Medulla oblongata (tissue), 1 donor: ENCODE measurements around the gene CNKSR3.

ENCODE experiments used
- DNase-seq: peaks from one replicate; pipeline ENCODE4 v3.0.0-alpha.2; 2015; ENCODE audit errors: extremely low spot score

CNKSR3 gene

DNA sequence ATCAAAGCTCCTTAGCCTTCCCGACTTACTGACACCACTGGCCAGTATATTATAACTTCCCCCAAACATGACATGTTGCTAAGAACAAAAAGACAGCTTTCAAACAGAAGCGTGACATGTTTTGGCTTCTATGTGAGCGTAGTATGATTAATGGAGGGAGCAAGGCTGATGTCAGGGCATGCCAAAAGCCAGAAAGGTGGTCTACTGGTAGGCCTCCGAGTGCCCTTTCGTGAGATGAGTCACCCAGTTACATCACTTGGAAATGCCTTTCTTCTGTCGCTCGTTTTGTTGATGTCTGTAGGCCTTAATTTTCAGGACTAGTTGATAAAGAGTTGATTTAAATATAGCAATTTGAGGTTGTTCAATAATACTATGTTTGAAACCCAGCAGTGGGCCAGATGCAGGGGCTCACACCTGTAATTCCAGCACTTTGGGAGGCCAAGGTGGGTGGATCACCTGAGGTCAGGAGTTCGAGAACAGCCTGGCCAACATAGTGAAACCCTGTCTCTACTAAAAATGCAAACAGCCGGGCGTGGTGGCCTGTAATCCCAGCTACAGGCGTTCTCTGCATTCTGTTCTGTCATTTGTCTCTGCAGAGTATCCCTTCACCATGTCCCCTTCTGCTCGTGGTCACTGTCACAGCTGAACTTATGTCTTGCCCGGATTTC, 53.3 kb downstream of the CNKSR3 start:
- no peak for DNase-seq

DNA sequence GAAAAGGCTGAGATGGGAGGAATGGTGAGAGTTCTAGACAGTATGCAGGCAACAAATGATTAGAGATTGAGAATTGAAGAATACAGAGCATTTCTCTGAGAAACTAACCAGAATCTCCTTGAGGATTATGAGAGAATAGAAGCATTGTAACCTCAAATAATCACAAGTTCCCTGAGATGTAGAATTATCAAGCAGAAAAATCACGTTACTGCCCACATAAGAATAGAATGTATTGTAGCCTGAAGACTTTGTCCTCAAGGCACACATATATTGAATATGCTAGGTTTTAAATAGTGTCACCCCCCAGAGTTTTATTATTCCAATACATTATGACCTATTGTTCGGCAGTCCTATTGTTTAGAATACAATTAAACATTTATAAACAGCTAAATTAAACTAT, 57.2 kb downstream of the CNKSR3 start:
- DNase-seq: no peak

DNA sequence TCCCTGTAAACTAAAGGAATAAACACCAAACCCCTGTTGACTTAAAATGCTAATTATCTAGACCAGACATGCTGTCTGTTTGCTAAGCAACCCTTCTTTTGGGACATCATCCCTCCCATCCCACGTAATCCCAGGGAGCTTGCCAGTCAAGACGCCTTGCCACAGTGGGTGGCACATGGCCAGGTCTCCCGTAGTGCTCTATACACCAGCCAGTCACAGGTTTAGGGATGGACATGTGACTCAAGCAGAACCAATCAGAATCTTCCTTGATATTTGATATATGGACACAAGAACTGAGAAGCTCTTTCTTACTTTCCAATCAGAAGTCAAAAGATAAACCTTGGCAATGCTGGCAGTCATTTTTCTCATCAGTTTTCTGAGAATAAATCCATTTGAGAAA, 60.0 kb downstream of the CNKSR3 start:
- DNase-seq: no peak

DNA sequence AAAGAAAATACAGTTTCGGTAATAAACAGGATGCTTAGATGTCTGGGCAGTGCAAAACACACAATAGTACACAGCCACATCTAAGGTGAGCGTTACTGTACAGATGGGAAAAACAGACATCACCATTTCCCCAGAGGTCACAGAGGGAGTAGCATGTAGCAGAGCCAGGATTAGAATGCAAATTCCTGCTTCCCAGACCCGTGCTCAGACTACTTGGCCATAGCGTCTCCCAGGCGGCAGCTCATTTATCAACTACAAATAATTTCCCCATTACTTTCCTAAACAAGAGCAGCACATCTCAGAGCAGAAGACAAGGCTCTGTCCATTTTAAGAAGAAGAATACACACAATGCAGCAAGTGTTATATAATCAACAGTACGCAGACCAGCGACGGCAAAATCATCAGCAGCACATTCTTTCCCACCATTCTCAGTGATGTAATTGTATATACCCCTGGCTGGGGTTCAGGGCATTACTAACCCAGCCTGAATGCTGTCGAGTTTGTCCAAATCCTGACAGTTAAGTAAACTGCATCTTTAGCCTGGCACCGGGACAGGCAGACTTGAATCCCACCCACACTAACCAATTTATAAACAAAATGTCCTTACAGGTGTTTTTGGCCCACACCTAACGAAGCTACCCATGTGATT, 61.9 kb downstream of the CNKSR3 start:
- DNase-seq: peak; percentile 54

DNA sequence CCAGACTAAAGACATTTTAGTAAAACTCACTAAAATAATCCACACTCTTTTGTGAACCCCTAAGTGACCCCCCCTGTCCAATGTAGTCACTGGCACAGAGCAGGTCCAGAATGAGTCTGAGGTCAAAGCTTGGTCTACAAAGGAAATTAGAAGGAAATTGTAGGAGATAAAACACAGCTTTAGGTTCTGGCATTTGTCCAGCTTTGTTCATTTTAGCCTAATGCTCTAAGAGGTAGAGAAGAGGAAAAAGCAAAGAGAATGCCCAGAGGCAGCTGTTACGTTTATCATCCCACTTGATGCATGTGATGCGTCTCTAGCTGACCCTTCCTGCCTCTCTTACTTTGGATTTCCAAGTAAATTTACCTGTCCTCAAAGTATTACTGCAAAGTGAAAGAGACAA, 62.5 kb downstream of the CNKSR3 start:
- DNase-seq: no peak

DNA sequence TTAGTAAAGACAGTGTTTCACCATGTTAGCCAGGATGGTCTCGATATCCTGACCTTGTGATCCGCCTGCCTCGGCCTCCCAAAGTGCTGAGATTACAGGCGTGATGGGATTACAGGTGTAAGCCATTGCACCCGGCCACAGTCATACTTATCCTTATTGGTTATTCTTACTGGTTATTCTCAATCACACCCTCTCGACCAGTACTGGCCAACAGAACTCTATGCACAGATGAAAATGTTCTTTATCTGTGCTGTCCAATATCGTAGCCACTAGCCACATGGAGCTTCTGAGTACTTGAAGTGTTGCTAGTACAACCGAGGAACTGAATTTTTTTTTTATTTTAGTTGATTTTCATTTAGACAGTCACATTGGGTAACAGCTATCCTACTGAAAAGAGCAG, 63.5 kb downstream of the CNKSR3 start:
- DNase-seq: no peak

DNA sequence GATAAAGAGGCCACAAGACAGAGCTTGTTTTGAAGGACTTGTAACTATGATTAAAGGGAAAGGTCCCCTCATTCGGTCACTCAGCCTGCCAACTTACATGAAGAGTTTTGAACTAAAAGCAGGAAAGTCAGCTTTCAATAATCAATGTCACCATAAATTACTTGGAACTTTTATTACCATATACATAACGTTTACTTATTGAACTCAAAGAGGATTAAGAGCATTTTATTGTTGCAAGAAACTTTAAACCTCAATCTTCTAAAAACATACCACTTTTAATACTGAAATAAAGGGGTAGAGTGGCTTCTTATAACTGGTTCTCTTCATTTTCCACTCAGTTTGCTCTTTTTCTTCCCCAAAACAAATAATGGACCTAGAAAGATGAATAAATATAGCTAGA, 65.1 kb downstream of the CNKSR3 start:
- peak; percentile 25 for DNase-seq

DNA sequence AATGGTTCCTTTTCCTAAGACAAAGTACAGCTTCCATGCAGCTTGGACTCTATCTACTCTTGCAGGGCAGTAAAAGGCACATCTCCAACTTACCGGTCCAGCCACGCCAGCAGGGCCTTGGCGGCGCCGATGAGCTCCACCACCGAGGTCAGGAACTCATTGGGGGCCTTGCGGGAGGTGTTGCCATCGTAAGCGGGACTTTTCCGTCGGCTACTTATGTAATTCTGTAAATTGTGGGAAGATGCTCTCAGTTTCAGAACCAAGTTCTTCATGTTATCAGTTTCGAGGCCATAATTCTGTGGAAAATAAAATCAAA, 68.5 kb downstream of the CNKSR3 start:
- no peak for DNase-seq

DNA sequence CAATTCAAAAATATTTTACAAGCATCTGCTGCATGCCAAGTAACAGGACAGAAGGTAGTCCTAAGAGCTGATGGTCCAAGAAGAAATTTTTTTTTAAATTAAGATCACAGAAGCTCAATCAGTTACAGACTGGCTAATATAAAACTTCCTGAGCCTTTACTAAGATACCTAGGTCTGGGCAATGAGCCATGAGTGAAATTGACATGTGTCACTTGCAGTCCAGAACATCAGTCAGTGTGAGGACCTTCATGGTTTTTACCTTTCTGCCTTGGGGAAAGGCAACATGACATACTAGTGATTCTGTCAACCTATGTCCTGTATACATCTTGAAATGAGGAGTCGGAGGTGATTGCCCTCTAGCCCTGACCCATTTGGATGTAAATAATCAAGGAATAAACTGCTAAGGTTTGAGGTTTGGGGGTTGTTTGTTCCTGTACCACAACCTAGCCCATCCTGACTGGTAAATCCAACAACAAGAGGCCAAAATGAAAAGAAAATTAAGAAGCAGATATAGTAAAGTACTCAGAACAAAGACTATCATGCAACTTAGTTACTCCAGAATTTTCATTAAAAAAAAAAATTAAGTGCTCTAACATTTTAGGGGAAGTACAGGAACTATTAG, 70.0 kb downstream of the CNKSR3 start:
- no peak for DNase-seq

DNA sequence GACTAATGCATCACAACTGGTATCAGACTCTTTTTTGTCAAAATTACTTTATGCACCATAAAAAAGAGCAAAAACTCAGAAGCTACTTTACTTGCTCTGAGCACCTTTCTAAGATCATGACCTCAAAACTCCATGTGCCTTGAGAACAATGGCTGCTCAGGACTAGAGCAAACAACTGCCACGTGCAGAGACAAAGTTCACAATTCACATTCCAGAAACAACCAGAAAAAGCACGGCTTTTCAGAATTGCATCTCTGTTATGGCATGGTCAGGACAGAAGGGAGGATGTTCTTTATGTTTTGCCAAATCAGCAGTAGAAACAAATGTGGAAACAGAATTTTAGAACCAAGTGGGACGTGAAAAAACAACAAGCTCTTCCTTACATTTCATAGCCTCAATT, 70.5 kb downstream of the CNKSR3 start:
- no peak for DNase-seq

DNA sequence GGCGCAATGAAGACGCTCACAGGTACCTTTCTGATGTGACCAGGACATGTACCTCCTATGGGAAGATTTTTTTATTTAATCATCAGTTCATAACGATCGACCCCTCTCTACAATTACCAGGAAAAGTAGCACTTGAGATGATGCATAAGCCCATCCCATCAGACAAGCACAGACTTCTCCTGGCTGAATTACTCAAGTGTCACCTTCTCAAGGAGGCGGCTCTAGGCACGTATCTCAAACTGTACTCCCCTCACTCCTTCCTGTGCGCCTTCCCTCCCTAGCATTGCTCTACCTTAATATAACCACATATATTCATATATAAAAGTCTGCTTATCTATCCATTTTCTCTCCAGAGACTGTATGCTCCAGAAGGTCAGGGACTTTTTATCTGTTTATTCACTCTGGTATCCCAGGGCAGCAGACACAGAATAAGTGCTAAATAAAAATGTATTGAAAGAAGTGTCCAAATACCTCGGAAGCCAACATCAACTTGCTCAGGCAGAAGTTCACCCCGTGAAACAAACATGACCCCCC, 71.5 kb downstream of the CNKSR3 start:
- no peak for DNase-seq

DNA sequence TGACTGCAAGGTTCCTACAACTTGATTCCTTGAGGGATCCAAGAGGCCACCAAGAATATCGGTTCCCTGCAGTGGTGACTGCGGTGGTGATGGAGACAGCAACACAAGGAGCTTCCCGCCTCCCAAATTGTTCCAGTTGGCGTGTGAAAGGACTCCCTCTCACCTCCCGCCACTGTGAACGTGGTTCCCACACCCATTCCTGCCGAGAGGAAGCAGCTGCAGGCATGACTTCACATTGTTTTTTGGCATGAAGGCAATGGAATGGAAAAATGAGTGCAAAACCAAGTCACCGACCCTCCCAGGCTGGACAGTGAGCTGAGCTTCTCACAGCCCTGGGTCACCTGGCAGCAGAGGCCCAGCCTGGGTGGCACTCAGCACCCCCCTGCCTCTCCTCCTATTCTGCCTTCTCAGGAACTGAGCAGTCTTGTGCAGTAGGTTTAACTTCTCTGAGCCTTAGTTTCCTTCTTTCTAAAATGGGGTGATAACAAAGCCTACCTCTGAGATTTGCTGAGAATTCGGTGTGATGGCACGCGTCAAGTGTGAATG, 75.0 kb downstream of the CNKSR3 start:
- DNase-seq: no peak

DNA sequence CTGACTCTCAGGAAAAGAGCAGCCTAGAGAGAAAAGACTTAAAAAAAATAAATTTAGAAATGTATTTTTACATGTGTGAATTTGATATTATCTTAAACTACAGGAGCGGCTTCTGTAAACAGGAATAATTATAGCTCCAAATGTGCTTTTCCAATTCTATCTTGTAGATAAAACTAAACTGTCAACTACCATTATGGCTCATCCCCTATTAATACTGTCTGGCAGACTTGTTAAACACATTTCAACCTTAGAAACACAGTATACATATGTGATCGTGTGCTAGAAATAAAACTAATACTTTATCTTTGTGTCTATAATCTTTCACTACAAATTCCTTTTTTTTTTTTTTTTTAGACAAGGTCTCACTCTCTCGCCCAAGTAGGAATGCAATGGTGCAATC, 75.8 kb downstream of the CNKSR3 start:
- no peak for DNase-seq

DNA sequence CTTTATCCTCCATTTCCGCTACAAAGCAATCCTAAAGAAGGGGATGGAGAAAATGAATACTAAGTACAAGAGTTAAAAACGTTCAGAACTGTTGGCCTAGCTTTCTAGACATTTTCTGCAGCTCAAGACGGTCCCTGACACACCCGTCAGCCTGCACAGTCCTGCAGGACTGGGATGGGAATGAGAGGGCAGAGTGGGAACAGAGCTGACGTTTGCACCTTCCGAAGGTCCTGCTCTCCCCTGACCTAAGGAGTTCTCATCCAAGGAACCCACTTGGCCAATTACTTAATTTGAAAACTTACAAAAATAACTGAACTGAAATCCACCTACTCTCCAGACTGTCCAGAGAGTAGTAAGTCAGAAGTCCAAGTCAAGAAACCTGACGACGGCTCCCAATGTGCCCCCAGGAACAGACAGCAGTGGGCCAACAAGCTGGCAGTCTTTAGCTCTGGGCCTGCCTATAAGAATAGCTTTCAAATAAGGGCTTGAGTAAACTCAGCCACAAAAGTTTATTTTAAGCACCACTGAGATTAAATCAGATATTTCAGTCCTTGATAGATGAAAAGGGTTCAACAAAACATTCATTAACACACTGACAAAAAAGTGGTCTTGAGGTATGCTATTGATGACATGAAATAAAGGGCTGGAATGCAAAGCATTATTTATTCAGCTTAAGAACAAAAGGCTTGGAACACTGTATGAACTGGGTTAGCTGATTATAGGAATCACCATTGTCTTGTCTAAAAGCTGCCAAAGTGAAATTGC, 76.8 kb downstream of the CNKSR3 start:
- no peak for DNase-seq

DNA sequence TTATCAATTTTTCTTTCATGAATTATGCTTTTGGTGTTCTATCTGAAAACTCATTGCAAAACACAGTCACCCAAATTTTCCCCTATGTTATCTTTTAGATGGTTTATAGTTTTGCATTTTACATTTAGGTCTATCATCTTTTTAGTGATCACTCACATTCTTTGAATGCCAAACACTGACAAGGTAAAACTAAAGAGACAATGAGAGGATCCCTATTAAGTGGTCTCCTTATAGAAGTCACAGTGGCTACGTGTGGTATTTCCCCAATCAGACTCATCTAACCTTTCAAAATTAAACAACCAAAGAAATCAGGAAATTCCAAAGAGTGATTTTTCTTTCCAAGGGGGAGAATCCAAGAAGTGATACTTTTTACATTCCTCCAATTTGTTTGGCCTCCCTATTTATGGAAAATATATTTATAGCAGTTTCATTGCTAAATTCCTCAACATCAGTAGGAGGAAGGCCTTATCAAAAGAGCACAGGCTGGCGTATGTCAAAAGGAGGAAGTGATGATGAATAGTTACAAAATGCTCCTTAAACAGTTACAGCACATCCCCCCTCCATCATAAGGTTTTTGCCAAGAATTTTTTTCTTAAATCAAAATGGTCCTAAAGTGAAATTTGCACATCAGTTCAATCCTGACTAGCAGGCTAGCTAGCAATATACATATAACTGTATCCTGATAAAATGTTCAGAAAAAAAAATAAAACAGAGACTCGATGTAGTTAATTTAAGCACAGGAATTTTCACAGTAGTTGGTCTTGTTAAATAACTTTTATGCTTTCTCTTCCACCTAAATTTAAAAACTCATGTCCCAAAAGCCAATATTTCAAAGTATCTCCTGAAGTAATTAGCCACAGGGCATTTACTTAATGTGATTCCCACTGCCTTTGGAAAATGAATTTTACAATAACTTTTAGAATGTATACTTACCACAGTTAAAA, 77.7 kb downstream of the CNKSR3 start:
- no peak for DNase-seq

DNA sequence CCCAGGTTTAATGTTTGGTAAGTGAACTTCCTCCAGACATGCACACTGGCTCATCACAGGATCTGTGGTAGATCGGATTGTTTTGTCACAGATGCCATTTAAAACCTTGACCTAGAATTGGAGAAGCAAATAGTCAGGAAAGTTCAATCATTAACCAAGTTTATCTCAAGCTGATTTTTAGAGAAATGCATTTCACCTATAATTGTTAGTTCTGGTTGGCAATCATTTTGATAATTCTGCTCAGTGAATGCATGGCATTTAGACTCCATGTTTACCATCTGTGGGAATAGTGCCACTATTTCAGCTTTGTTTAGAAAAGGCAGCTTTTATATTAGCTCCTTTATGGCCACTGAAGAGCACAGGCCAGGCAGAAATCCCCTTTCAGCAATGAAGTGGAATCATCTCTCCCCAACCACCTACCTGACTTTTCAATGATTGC, 80.0 kb downstream of the CNKSR3 start:
- DNase-seq: peak; percentile 38

DNA sequence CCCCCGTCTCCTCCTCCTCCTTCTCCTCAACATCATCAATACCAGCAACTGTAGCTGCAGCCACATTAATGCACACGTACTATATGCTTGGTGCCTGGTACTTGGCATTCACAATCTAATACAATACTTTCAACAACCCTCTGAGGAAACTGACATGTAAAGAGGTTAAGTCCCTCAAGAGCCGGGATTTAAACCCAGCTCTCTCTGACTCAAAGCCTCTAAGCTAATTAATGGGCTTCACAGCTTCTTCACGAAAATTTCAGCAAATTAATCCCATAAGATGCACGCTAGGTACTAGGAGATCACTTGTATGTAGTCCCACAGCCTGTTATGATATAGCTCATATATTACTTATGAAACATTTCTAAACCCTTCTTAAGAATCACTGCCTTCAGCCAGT, 80.8 kb downstream of the CNKSR3 start:
- no peak for DNase-seq

DNA sequence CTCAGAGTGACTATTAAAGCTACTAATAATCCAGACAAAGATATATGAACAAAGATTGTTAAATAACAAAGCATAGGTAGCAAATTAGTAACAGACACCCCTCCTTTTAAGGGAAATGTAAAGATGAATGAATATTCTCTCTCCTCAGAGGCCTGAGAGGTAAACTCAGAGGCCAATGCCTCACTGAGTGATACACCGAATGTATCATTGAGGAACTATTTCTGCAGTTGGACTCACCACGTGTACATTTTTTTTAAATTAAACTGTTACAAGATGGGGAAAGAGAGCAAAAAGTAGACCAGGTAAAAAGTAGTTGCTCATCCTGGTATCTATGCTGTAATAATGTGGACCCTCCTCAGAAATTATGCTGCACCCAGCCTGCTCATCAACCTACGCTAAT, 81.6 kb downstream of the CNKSR3 start:
- DNase-seq: no peak

DNA sequence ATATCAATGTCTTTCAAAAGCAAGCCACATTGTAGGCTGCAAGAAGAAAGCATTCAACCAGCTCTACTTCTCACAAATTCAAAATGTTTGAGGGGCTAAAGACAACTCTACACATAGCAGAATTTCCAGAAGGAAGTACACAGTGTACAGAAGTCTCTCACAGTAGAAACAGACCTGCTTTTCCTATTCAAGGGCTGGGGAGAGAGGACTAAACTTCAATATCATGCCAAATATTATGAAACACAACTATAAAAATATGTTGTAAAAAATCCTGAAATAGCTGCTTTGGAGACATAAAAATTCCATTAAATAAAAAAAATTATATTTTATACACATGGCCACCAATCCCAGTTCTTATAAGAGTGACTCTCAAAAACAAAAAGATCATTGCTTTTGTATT, 83.0 kb downstream of the CNKSR3 start:
- no peak for DNase-seq

DNA sequence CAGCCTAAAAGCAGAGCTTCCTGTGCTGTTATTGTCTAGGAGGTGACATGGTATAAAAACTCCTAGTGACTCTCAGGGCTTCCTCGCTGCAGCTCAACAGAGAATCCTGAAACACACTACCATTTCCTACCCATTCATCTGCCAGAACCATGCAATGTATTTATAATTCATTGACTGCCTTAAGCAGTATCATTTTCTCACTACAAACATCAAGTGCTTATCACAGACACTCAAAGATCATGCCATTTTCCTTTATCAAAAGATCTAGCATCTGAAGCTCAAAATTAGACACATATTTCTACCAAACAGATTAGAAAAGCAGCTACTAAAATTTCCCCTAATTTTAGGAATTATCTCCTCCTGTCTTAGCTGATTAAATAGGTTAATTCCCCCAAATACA, 83.5 kb downstream of the CNKSR3 start:
- no peak for DNase-seq

DNA sequence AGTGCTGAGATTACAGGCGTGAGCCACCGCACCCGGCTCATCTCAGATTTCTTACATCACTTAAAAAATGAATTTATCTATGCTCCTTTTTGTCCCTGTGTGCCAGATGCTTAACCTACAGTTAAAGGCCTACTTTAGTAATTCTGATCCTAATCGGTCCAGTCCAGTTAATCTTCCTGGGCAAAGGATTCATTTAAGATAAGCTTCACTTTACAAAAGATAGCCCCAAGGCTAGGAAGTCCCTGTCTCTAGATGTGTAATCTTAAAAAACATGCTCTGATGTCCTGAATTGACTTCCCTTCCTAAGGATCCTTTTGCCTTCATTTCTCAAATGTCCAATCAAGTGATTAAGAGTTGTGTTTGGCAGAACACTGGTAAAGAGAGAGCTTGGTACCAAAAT, 85.5 kb downstream of the CNKSR3 start:
- no peak for DNase-seq
